Astrocyte (in vitro differentiated cells and primary cell): ENCODE measurements around the gene ATP11A.

Experiments used
- CTCF ChIP-seq: IDR thresholded peaks from 2 replicates; pipeline ENCODE4 v1.5.1; 2011; ENCODE audit warnings: low read depth, mild to moderate bottlenecking, inconsistent platforms, low read length, moderate library complexity; ENCODE audit not compliant: insufficient read depth
- EZH2 ChIP-seq: IDR thresholded peaks from 2 replicates; pipeline ENCODE4 v1.6.1; 2012; ENCODE audit warnings: mild to moderate bottlenecking, low read length, inconsistent platforms; ENCODE audit not compliant: insufficient read depth

- TF ChIP-seq CTCF (no peak), EZH2 (no peak)
Measured at GRCh38 chr13:112641456-112642089, 48.3 kb upstream of the ATP11A start.
